ENCODE results near the gene AMBP.

GRCh38 chr9:114109124-114109523, 31.0 kb upstream of the AMBP start:
- TF ChIP-seq EP300 (IDR thresholded peaks at IDR 0.05): no peak
- no peak for TF ChIP-seq CTCF (IDR thresholded peaks at IDR 0.05)

Measured in esophagus muscularis mucosa (tissue), 3 donors.